GOT3 (cell line): ENCODE measurements around the gene HHATL.

Source experiments
- DNase-seq: peaks from one replicate; lab custom pipeline; 2025; ENCODE audit warnings: mixed read lengths; lab: John Stamatoyannopoulos, UW

The HHATL gene

GRCh38 chr3:42702066-42702951 is at the start of gene HHATL:
HHATL (minus strand) TSS chr3:42702798; CDS start chr3:42700826, 1,972 bp downstream.
- no peak for DNase-seq

GRCh38 chr3:42751609-42752008 is 49.0 kb upstream of the HHATL start:
- no peak for DNase-seq

GRCh38 chr3:42750834-42751233 is 48.2 kb upstream of the HHATL start:
- no peak for DNase-seq

- DNase-seq: no peak
These were observed 47.2 kb upstream of the HHATL start for GRCh38 chr3:42749753-42750231.

GRCh38 chr3:42749025-42749752 is 46.6 kb upstream of the HHATL start:
- DNase-seq: no peak

- DNase-seq: no peak
These were observed 45.0 kb upstream of the HHATL start for GRCh38 chr3:42747581-42747980.

- no peak for DNase-seq
These were observed 44.2 kb upstream of the HHATL start for GRCh38 chr3:42746455-42747450.

- no peak for DNase-seq
These were observed 43.3 kb upstream of the HHATL start for GRCh38 chr3:42745776-42746454.

- DNase-seq: no peak
These were observed 42.7 kb upstream of the HHATL start for GRCh38 chr3:42745291-42745745.

GRCh38 chr3:42743204-42743995 is 40.8 kb upstream of the HHATL start:
- DNase-seq: no peak

- DNase-seq: no peak
These were observed 40.1 kb upstream of the HHATL start for GRCh38 chr3:42742688-42743087.

GRCh38 chr3:42742259-42742658 is 39.7 kb upstream of the HHATL start:
- no peak for DNase-seq

- no peak for DNase-seq
These were observed 39.2 kb upstream of the HHATL start for GRCh38 chr3:42741796-42742195.

GRCh38 chr3:42739401-42740158 is 37.0 kb upstream of the HHATL start:
- no peak for DNase-seq

- no peak for DNase-seq
These were observed 33.9 kb upstream of the HHATL start for GRCh38 chr3:42736531-42736930.

GRCh38 chr3:42736081-42736480 is 33.5 kb upstream of the HHATL start:
- DNase-seq: no peak

GRCh38 chr3:42735615-42736014 is 33.0 kb upstream of the HHATL start:
- DNase-seq: no peak

GRCh38 chr3:42735019-42735418 is 32.4 kb upstream of the HHATL start:
- no peak for DNase-seq

GRCh38 chr3:42734263-42734860 is 31.8 kb upstream of the HHATL start:
- no peak for DNase-seq
